Neural cell (in vitro differentiated cells): Measurements from ENCODE around the gene RBBP6.

Source experiments
- CTCF ChIP-seq: fragments of 450-650 bp; IDR thresholded peaks from 2 replicates; pipeline ENCODE4 v1.5.1; 2014; ENCODE audit warnings: antibody characterized with exemption, mild to moderate bottlenecking, moderate library complexity; ENCODE audit not compliant: poor library complexity, severe bottlenecking
- EZH2 ChIP-seq: fragments of 200-600, 300-800 bp; shearing (Covaris generic), sonication (generic); IDR thresholded peaks from 2 replicates; pipeline ENCODE4 v1.6.1; 2014; ENCODE audit warnings: antibody characterized with exemption, low read length, borderline replicate concordance, mild to moderate bottlenecking; ENCODE audit not compliant: insufficient read depth, poor library complexity, severe bottlenecking
- MXI1 ChIP-seq: fragments of 450-650 bp; conservative IDR thresholded peaks from 2 replicates; pipeline ENCODE4 v1.6.1; 2014; ENCODE audit warnings: antibody characterized with exemption, mild to moderate bottlenecking; ENCODE audit not compliant: poor library complexity, severe bottlenecking
- POLR2AphosphoS5 ChIP-seq: IDR thresholded peaks from 2 replicates; pipeline ENCODE4 v1.6.1; 2012

DNA sequence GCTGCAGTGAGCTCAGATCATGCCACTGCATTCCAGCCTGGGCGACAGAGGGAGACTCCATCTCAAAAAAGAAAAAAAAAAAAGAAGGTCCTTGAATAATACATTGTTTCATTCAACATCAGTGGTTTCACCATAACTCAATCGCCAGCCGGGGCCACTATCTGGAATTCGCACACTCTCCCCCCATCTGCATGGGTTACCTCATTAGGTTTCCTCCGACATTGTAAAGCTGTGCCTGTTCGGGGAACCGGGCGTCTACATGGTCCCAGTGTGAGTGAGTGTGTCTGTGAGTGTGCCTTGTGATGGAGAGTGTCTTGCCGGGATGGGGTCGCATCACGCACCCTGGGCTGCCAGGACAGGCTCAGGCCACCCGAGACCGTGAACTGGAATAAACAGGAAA lies 16.6 kb upstream of the RBBP6 start:
- TF ChIP-seq CTCF (no peak), MXI1 (no peak), POLR2AphosphoS5 (no peak), EZH2 (no peak)
